ENCODE results near the gene SNRPF.

- TF ChIP-seq POLR2A (IDR thresholded peaks at IDR 0.05), result no peak
- TF ChIP-seq CTCF (IDR thresholded peaks at IDR 0.05), result no peak
These were observed 20.6 kb upstream of the SNRPF start for GRCh38 chr12:95838125-95838524.
